Activated B cell treated with CpG ODN at 0.5 μM for 24 hours (primary cell): ENCODE measurements around the gene GRM7. TPM values are rescaled to one million over a fixed set of nuclear protein-coding genes. Genes with fewer than 3 reads are reported as not detected.

ENCODE experiments used
- ATAC-seq: fragments of 200-7000 bp; cut with Tn5 transposase; one replicate; pipeline ENCODE4 v1.10.0; 2021; ENCODE audit warnings: low read depth, mild to moderate bottlenecking, moderate library complexity
- CTCF ChIA-PET: fragments of 350-600 bp; sonication (Branson Sonifier 250); formaldehyde crosslinking; loops from one replicate; lab custom pipeline; 2021; ENCODE audit warnings: antibody characterized with exemption; lab: Charles Lee
- POLR2A ChIA-PET: fragments of 350-600 bp; sonication (Branson Sonifier 250); formaldehyde crosslinking; loops from one replicate; lab custom pipeline; 2021; ENCODE audit warnings: antibody characterized with exemption; lab: Charles Lee
- DNase-seq: peaks from one replicate; pipeline ENCODE4 v3.0.0; 2022
- H3K27ac Mint-ChIP-seq: one replicate; pipeline ENCODE4 v1.8.0; 2020; ENCODE audit warnings: mixed read lengths
- H3K27me3 Mint-ChIP-seq: one replicate; pipeline ENCODE4 v1.8.0; 2021; ENCODE audit warnings: mixed read lengths
- H3K36me3 Mint-ChIP-seq: one replicate; pipeline ENCODE4 v1.8.0; 2021; ENCODE audit warnings: low read depth, mixed read lengths
- H3K4me1 Mint-ChIP-seq: one replicate; pipeline ENCODE4 v1.8.0; 2021; ENCODE audit warnings: mixed read lengths
- H3K4me3 Mint-ChIP-seq: one replicate; pipeline ENCODE4 v1.8.0; 2020; ENCODE audit warnings: mild to moderate bottlenecking, mixed read lengths
- H3K9me3 Mint-ChIP-seq: one replicate; pipeline ENCODE4 v1.8.0; 2020; ENCODE audit warnings: mixed read lengths
- CTCF ChIP-seq: fragments of 200-600 bp; IDR thresholded peaks from one replicate; pipeline ENCODE4 v1.8.0; 2022; ENCODE audit warnings: antibody characterized with exemption, mild to moderate bottlenecking
- intact Hi-C: fragments of 100-400 bp; cut with micrococcal nuclease; formaldehyde crosslinking; loops from one replicate; pipeline ENCODE4 v1.15.1; 2024
- total RNA-seq: library from RNA; stranded (reverse); gene quantifications from 2 replicates; pipeline ENCODE4 v1.2.3, GENCODE V29; 2022

Gene GRM7
- total RNA-seq, 1 donor from 2014 or later, result not detected

DNA sequence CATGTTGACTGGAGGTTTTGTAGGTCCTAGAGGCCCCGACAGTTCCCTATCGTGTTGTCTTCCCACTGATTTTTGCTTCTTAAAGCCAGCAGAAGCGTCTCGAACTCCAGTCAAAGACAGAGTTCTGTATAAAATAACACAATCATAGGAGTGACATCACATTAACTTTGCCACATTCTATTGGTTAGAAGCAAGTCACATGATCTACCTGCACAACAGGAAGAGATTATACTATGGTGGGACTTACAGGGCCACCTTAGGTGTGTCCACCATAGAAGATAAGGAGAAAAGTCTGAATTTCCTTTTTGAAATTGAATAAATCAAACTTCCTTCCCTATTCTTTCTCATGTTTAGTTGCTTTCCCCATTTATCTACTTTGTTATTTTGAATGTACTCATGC, 365.5 kb downstream of the GRM7 start:
- TF ChIP-seq CTCF, result no peak
- ATAC-seq (no peak), DNase-seq (no peak)
- H3K27ac Mint-ChIP-seq, result no peak overlapping the region
- H3K9me3 Mint-ChIP-seq, result peaks cover 2% of the 10 kb centered on the region
- no peak overlapping the region for H3K4me3 Mint-ChIP-seq
- no peaks in the 10 kb centered on the region for H3K4me1 Mint-ChIP-seq
- intact Hi-C loops, result no loop called here
- POLR2A ChIA-PET, result no interaction called here
- CTCF ChIA-PET, result no interaction called here
- no peaks in the 10 kb centered on the region for H3K27me3 Mint-ChIP-seq
- H3K36me3 Mint-ChIP-seq, result no peaks in the 10 kb centered on the region

- no peak for TF ChIP-seq CTCF
- CTCF ChIA-PET, result no interaction called here
- intact Hi-C loops, result no loop called here
- POLR2A ChIA-PET, result no interaction called here
- DNase-seq, result no peak
- Mint-ChIP-seq H3K27ac (no peak overlapping the region), H3K9me3 (peaks cover 10% of the 10 kb centered on the region), H3K4me1 (no peaks in the 10 kb centered on the region), H3K4me3 (no peak overlapping the region), H3K27me3 (no peaks in the 10 kb centered on the region), H3K36me3 (no peaks in the 10 kb centered on the region)
- no peak for ATAC-seq
These were observed 377.8 kb downstream of the GRM7 start for GRCh38 chr3:7238565-7239295.

DNA sequence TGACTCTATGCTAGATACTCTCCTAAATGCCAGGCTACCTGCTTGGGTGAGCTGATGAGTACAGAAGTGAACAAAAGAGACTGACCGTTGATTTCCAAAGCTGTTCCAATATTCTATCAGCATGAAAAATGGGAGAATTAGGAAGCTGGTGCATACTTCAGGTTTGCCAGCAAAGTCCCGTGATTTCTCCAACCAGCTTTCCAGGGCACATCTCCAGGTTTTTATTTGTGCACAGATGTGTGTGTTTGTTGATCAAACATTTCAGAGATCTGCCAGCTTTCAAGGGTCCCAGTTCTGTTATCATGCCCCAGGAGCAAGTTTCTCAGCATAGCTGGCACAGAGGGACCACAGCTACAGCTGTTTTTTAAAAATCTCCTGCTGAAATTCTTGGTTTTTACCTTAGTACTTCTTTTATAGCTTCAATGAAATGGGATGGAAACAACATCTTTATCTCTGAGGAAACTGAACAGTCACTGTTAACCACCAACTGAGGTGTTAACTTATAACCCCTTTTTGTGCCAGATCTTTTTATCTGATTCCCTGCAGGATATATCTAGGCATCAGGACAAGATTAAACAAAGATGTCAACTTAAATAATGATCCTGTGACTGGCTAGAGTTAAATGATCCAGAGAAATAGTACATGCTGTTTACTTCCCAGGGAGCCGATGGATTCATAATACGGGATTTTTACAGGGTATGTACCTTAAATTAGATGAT, 380.8 kb downstream of the GRM7 start:
- Mint-ChIP-seq H3K27me3 (no peaks in the 10 kb centered on the region), H3K27ac (no peak overlapping the region), H3K4me1 (no peaks in the 10 kb centered on the region), H3K9me3 (peaks cover 3% of the 10 kb centered on the region), H3K4me3 (no peak overlapping the region), H3K36me3 (no peaks in the 10 kb centered on the region)
- intact Hi-C loops, result no loop called here
- CTCF ChIA-PET, result no interaction called here
- no peak for TF ChIP-seq CTCF
- POLR2A ChIA-PET, result no interaction called here
- ATAC-seq (no peak), DNase-seq (no peak)

GRCh38 chr3:7242303-7242635, 381.4 kb downstream of the GRM7 start:
- no peak overlapping the region for H3K27ac Mint-ChIP-seq
- H3K9me3 Mint-ChIP-seq, result peaks cover 3% of the 10 kb centered on the region
- no peak for TF ChIP-seq CTCF
- ChIA-PET CTCF (no interaction called here), POLR2A (no interaction called here)
- H3K36me3 Mint-ChIP-seq, result no peaks in the 10 kb centered on the region
- no peaks in the 10 kb centered on the region for H3K27me3 Mint-ChIP-seq
- H3K4me3 Mint-ChIP-seq, result no peak overlapping the region
- DNase-seq (no peak), ATAC-seq (no peak)
- H3K4me1 Mint-ChIP-seq, result no peaks in the 10 kb centered on the region
- intact Hi-C loops, result no loop called here

GRCh38 chr3:7249493-7250076, 388.7 kb downstream of the GRM7 start:
- Mint-ChIP-seq H3K4me3 (no peak overlapping the region), H3K27me3 (no peaks in the 10 kb centered on the region), H3K36me3 (no peaks in the 10 kb centered on the region), H3K9me3 (peaks cover 4% of the 10 kb centered on the region), H3K27ac (no peak overlapping the region), H3K4me1 (no peaks in the 10 kb centered on the region)
- ATAC-seq, result no peak
- ChIA-PET POLR2A (no interaction called here), CTCF (no interaction called here)
- intact Hi-C loops, result no loop called here
- no peak for TF ChIP-seq CTCF
- no peak for DNase-seq
